ENCODE measurements around the gene NAA20. TPM values are rescaled to one million over a fixed set of nuclear protein-coding genes. Genes with fewer than 3 reads are reported as not detected.

NAA20 gene
- total RNA-seq, 1 donor from 2014 or later: 44.8 TPM

GRCh38 chr20:20024942-20025341 is 7.8 kb downstream of the NAA20 start:
- ChIA-PET CTCF (no interaction called here), POLR2A (no interaction called here)
- no peak for TF ChIP-seq CTCF (IDR thresholded peaks at IDR 0.05)
- DNase-seq (no peak), ATAC-seq (ENCODE audit: low read depth) (no peak)
- no peaks in the 10 kb centered on the region for H3K27me3 Mint-ChIP-seq
- H3K36me3 Mint-ChIP-seq (ENCODE audit: low read depth): peaks cover 64% of the 10 kb centered on the region
- no peak overlapping the region for H3K27ac Mint-ChIP-seq
- H3K9me3 Mint-ChIP-seq: no peaks in the 10 kb centered on the region
- peaks cover 13% of the 10 kb centered on the region for H3K4me1 Mint-ChIP-seq
- no peak overlapping the region for H3K4me3 Mint-ChIP-seq
- intact Hi-C loops (cut with micrococcal nuclease): no loop called here

GRCh38 chr20:20027284-20027683 is 10.1 kb downstream of the NAA20 start:
- DNase-seq (no peak), ATAC-seq (ENCODE audit: low read depth) (no peak)
- H3K4me1 Mint-ChIP-seq: no peaks in the 10 kb centered on the region
- H3K36me3 Mint-ChIP-seq (ENCODE audit: low read depth): peaks cover 78% of the 10 kb centered on the region
- intact Hi-C loops (cut with micrococcal nuclease): no loop called here
- H3K27ac Mint-ChIP-seq: no peak overlapping the region
- TF ChIP-seq CTCF (IDR thresholded peaks at IDR 0.05): no peak
- no peaks in the 10 kb centered on the region for H3K9me3 Mint-ChIP-seq
- no peaks in the 10 kb centered on the region for H3K27me3 Mint-ChIP-seq
- ChIA-PET POLR2A (interaction anchor here (0.7 to 1.7 kb wide), 2 partner anchors 10 to 1449 kb away, joined by 3 to 6 read pairs; partner anchors contain the start of gene NAA20), CTCF (no interaction called here)
- no peak overlapping the region for H3K4me3 Mint-ChIP-seq

- DNase-seq (no peak), ATAC-seq (ENCODE audit: low read depth) (no peak)
- H3K36me3 Mint-ChIP-seq (ENCODE audit: low read depth): peaks cover 78% of the 10 kb centered on the region
- no peaks in the 10 kb centered on the region for H3K4me1 Mint-ChIP-seq
- H3K4me3 Mint-ChIP-seq: no peak overlapping the region
- intact Hi-C loops (cut with micrococcal nuclease): no loop called here
- CTCF ChIA-PET: no interaction called here
- TF ChIP-seq CTCF (IDR thresholded peaks at IDR 0.05): no peak
- H3K27ac Mint-ChIP-seq: no peak overlapping the region
- H3K27me3 Mint-ChIP-seq: no peaks in the 10 kb centered on the region
- no peaks in the 10 kb centered on the region for H3K9me3 Mint-ChIP-seq
- POLR2A ChIA-PET: no interaction called here
These were observed 14.6 kb downstream of the NAA20 start for GRCh38 chr20:20031790-20032189.

GRCh38 chr20:20034486-20034885 is 17.3 kb downstream of the NAA20 start:
- no peak for TF ChIP-seq CTCF (IDR thresholded peaks at IDR 0.05)
- Mint-ChIP-seq H3K9me3 (no peaks in the 10 kb centered on the region), H3K27ac (no peak overlapping the region), H3K4me3 (no peak overlapping the region), H3K27me3 (no peaks in the 10 kb centered on the region), H3K4me1 (no peaks in the 10 kb centered on the region), H3K36me3 (ENCODE audit: low read depth) (peaks cover 86% of the 10 kb centered on the region)
- ChIA-PET CTCF (no interaction called here), POLR2A (no interaction called here)
- intact Hi-C loops (cut with micrococcal nuclease): no loop called here
- DNase-seq: no peak
- no peak for ATAC-seq (ENCODE audit: low read depth)

- TF ChIP-seq CTCF (IDR thresholded peaks at IDR 0.05): no peak
- no peak for ATAC-seq (ENCODE audit: low read depth)
- POLR2A ChIA-PET: no interaction called here
- Mint-ChIP-seq H3K4me3 (no peak overlapping the region), H3K36me3 (ENCODE audit: low read depth) (peaks cover 89% of the 10 kb centered on the region), H3K27me3 (no peaks in the 10 kb centered on the region), H3K27ac (no peak overlapping the region), H3K4me1 (no peaks in the 10 kb centered on the region), H3K9me3 (no peaks in the 10 kb centered on the region)
- intact Hi-C loops (cut with micrococcal nuclease): no loop called here
- CTCF ChIA-PET: no interaction called here
- DNase-seq: no peak
These were observed 19.6 kb downstream of the NAA20 start for GRCh38 chr20:20036756-20037155.

Measured in activated B cell treated with CpG ODN at 0.5 μM for 24 hours (primary cell).